ENCODE measurements around the gene CBX7. TPM values are rescaled to one million over a fixed set of nuclear protein-coding genes. Genes with fewer than 3 reads are reported as not detected.
A peak's percentile ranks its signal among the peaks of the same experiment; 100 is the strongest.

Gene CBX7
- total RNA-seq, 1 experiment from 2014 or later: 0.63 TPM

GRCh38 chr22:39147335-39148025, 5.0 kb downstream of the CBX7 start:
- no peak for DNase-seq (ENCODE audit: low read depth)

DNA sequence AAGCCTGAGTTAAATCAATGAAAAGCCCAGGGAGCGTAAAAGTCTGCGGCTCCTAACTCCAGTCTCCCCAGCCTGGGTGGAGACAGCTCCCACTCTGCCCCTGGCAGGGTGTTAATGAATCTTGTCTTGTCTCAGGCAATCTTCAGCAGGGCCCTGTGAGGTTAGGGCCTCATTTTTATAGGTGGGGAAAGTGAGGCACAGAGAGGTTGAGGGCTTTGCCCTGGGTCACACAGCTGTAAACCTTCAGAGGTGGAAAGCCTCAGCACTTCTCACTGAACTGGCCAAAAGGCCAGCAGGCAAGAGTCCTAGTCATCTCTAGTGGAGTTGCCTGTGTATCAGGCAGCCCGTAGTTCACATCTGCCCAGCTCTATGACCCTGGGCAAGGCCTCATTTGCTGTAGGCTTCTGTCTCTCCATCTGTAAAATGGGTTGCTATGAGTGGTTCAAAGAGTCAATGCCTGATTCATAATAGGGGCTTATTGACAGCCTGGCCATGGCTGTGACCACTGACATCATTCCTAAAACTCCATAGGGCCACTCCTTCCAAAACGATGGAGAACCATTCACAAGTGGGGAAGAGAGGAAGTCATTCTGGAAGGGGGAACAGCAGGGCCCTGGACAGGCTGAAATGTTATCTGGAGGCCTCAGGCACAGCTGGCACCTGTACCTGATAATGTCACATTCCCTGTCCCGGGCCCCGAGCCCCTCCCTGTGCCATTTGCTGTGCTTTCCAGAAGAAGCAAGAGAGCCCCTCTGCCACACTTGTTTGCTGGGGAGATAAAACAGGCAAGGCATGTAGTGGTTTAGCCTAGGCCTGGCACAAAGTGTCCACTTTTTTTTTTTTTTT, 6.0 kb downstream of the CBX7 start:
- DNase-seq (ENCODE audit: low read depth): no peak

DNA sequence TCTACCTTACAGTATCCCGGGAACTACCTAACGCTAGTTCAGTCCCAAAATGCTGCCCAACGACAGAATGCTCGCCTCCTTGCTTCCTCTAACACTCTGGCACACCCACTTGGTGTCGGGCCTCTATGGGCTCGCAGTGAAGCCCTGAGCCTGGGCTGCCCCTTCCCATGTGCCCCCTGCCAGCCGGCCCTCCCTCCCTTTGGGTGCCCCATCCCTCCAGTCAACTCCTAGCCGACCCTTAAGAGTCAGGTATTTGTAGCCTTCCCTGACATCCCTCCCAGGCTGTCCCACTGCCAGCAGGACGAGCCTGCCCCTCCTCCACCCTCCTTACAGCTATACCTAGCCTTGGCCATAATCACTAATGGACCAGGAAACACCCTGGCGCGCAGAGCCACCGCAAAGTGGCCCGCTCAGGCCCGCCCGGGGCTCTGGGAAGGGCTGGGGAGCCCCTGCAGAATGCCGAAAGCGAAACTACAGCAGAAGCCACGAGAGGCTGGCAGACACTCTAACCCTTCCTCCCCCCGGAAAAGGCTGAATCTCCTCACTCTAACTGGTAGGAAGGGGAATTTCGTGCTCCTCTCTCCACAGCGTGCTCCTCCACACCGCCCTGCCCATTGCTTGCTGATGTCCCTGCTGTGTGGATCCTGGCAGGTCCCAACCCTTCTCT, 8.2 kb downstream of the CBX7 start:
- DNase-seq (ENCODE audit: low read depth): peak; percentile 81

DNA sequence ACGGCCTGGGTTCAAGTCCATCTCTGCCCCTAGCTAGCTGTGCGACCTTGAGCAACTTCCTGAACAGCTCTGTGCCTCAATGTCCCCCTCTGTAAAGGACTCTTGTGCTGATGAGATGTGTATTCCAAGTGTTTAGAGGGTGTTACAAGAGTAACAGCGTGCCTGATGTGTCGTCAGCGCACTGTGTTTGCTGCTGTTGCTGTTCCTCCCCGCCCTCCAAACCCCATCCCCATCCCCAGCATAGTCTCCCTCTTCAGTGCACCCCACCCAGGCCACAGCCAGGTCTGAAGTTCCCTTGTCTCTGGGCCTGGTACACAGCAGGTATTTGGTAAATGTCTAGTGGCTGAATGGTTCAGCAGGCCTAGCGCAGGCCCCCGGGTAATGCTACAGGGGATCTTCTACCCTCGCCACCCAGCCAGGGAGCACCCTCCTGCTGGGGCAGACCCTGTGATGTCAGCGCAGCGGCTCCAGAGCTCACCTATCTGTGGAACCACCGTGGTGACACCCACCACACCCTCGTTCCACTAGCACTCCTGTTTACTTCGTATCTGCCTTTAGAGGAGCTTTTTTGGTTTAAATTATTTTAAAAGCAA, 10.3 kb downstream of the CBX7 start:
- no peak for DNase-seq (ENCODE audit: low read depth)

GRCh38 chr22:39139933-39140332, 12.5 kb downstream of the CBX7 start:
- DNase-seq (ENCODE audit: low read depth): no peak

DNA sequence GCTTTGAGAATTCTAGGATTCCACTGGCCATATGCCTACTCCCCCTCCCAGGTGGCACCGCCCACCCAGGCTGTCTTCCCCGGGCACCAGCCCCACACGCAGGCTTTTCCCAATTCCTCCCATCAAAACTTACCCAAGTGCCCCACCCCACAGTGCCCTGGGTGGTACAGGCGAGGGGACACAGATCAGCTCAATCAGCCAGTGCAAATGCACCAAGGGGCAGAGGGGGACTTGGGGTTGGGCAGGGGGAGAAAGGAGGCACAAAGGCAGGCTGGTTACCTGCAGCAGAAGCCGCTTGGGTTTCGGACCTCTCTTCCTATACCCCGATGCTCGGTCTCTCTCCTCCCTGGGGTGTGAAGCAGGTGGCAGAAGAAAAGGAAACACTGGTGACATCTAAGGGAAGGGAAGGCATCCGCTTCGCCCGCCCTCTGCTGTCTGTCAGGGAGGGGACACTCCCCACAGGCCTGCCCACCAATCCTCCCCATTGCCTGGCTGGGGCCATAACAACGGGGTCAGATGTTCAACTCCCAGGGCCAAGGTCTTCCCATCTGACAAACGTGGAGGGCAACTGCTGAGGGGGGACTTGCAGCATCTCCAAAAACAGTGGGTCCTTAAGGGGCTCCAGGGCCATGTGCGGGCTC, 14.0 kb downstream of the CBX7 start:
- DNase-seq (ENCODE audit: low read depth): no peak

DNA sequence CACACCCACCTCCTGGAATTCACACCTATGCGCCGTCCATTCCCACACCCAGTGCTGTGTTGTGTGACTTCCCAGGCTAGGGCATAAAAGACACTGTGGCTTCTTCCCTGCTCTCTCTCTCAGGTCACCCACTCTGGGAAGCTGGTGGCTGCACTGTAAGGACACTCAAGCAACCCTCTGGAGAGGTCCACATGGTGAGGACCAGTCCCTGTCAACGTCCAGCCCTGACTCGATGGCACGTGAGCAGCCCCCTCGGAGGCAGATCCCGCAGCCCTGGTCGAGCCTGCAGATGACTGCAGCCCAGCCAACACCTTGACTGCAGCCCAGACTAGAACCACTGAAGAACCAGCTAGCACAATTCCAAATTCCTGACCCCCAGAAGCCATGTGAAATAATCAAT, 16.2 kb downstream of the CBX7 start:
- DNase-seq (ENCODE audit: low read depth): no peak

DNA sequence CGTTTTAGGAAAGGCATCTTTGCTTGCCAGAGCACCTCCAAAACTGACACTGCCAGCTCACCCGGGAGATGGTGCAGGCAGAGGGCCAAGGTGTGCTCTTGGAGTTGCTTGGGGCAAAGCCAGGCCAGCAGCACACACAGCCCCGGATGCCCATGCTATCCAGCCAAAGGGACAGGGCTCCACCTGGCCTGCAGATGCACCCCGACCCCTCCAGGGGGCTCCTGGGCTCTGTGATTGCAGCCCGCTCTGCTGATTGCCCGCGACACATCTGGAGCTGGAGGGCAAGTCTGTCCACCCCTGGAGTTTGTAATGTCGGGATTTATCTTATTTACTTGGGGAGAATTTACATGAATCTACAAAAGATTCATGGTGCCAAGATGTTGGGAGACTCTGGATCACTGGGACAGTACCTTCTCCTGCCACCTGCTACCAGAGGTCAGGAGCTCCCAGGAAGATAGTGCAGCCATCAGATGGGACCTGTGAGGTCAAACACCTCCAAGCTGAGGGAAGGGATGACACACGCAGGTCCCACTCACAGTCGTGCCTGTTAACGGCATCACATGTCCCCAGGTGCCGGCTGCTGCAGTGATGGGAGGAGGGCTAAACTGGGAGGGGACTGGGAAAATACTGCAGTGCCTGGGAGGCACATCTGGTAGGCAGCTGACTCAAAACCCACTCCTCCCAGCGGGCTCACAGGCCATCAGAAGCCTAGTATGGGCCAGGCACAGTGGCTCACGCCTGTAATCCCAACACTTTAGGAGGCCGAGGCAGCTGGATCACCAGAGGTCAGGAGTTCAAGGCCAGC, 17.2 kb downstream of the CBX7 start:
- DNase-seq (ENCODE audit: low read depth): peak; percentile 67

DNA sequence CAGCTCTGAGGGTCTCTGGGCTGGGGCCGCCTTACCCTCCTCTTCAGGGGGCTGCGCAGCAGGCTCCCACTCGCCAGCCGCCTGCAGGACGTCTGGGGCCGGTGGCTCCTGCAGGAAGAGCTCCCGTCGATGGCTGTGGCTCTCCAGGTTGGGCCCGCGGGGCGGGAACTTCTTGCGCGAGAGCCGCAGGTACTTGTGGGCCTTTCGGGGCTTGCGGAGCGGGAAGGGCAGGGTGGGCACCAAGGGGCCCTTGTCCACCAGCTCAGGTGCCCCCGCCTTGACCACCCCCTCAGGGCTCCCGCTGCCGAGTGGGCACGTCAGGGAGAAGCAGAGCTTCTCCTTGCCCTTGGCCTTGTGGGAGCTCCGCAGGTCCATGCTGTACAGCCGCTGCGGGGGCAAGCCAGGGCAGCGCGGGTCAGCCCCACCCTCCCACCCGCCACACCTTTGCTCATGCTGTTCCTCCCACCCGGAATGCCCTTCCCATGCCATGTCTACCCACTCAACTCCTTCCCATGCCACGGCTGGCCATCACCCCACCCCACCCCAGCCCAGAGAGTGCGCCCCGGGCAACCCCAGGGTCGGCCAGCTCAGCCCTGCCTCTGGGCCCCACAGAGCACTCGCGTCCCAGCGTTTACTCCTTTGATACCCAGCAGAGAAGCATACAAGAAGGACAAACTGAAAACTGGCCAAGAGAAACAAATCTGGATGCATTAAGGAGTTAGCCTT, 18.0 kb downstream of the CBX7 start:
- no peak for DNase-seq (ENCODE audit: low read depth)

- DNase-seq (ENCODE audit: low read depth): no peak
Measured at GRCh38 chr22:39133871-39134270, 18.6 kb downstream of the CBX7 start.

DNA sequence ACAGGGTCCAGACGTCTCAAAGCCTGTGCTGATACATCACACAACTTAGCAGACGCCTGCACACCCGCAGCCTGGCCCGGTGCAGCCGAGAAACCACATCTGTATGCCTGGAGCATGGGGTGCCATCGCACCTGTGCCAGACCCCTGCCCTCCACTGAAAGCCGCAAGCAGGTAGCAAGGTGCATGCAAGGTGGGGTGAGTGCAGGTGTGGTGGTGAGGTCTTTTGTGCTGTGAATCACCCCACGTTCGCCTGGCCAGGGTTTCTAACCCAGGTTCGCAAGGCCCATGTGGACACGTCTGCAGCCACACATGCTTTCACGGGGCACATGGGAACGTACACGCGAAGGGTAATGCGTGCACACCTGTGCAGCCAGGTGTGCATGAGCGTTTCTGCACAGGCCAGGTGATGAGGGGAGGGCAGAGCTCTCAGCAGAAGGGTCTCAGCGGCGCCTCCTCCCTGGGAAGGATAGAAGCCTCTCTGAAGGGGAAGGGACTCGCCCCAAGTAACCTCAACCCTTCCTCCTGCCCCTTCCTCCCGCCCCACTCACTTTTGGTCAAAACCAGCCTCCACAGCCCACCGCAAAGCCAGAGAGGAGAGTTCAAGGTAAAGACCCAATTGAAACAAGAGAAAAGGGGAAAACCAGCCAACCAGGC, 19.5 kb downstream of the CBX7 start:
- no peak for DNase-seq (ENCODE audit: low read depth)

DNA sequence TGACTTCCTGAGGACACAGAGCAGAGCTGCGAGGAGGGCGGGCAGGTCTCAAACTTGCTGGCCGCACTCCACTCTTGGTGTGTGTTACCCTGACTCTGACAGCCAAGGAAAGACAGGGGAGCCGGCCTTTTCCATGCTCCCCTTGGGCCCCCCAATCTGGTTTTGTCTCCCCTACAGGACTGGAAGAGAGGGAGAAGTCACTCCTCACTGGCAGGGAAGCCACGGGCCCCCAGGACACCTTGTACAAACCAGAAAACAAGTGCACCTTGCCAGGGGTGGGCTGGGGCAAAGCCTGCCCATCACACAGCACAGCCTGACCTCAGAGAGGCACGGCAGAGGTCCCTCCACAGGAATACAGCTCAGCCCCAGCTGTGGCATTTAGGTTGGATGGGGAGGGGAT, 20.2 kb downstream of the CBX7 start:
- DNase-seq (ENCODE audit: low read depth): no peak

DNA sequence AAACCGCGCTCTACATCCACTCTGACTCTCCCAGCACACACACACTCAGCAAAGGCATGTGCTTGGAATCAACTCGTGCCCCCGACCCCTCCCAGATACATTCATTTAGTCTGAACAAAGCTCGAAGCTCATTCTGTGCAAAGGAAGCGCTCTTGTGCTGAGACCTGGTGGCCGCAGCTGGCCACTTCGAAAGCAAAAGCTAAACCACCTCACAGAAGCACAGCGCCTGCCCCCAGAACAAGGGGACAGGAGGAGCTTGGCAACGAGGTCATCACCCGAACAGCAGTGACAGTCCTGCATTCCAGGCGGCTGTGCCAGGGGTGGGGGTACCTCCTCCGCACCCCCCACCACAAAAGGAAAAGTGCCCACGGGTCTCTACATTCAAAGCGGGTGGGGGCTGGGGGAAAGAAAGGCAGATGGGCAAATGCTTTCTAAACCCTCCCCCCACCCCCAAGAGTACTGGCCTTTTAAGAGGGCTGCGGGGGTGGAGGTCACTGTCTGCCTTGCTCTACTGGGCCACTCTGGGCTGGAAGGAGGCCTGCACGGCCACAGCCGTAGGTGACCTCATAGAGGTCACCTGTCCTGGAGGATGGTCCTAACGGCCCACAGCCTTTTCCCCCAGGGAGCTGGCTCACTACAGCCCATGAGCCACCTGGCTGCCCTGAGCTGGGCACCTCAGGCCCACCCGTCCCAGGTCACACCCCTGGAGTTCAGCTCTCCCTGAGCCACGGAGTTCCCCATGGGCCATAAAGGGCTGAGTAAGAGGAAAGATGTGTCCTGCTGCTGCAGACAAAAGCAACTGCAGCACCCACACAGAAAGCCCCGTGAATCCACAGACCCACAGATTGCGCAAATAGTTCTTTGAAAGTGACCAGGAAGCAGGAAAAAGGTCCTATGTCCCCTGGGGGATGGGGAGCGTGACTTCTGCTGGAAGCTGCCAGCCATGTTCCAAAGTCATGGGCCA, 21.3 kb downstream of the CBX7 start:
- no peak for DNase-seq (ENCODE audit: low read depth)

DNA sequence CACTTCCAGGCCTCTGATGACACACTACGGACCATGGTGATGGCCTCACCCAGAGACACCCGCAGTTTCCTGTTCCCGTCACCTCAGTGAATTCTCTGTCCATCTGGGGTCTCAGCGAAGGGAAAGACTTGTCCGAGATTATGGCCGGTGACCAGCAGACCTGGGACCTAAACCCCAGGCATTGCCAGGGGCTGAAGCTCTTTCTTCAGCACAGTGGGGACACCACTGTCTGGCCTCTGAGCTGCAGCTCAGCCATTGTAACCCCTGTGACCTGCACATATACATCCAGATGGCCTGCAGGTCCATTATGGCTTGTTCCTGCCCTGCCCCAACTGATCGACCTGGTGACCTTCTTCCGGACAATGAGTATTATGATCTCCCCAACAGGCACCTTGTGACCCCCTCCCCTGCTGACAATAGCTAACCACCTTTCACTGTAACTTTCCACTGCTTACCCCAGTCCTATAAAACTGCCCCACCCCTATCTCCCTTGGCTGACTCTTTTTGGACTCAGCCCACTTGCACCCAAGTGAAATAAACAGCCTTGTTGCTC, 22.3 kb downstream of the CBX7 start:
- DNase-seq (ENCODE audit: low read depth): no peak

GRCh38 chr22:39129746-39130145, 22.7 kb downstream of the CBX7 start:
- no peak for DNase-seq (ENCODE audit: low read depth)

DNA sequence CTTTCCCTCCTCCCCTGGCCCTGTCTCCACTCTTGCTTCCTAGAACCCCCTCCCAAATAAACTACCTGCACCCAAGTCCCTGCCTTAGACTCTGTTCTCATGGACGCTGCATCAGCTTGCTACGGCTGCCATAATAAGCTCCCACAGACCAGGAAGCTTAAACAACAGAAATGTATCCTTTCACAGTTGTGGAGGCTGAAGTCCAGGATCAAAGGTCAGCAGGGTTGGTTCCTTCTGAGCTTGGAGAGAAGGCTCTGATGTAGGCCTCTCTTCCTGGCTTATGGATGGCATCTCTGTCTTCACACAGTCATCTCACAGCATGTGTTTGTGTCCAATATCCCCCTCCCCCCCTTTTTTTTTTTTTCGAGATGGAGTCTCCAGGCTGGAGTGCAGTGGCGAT, 23.4 kb downstream of the CBX7 start:
- no peak for DNase-seq (ENCODE audit: low read depth)

- no peak for DNase-seq (ENCODE audit: low read depth)
Measured at GRCh38 chr22:39128508-39128907, 24.0 kb downstream of the CBX7 start.

DNA sequence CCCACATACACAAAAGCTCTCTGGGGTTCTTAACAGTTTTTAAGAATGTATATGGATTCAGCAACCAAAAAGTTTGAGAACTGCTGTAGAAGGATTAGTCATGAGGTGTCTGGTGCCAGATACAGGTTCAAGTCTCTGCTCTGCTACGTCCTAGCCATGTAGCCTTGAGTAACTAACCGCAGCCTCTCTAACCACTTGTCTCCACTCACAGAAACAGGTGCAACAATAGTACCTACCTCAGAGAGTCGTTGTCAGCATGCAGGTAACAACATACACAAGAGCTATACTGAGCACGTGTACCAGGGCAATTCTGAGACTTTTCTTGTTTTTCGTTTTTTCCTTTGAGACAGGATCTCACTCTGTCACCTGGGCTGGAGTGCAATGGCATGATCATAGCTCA, 26.9 kb downstream of the CBX7 start:
- DNase-seq (ENCODE audit: low read depth): no peak
